Loucy (cell line): ENCODE data around the gene SMAD7.

Experiments used
- H2AFZ ChIP-seq: fragments of 200-600 bp; sonication (generic); 2 replicates; pipeline ENCODE4 v1.6.0; 2016; ENCODE audit warnings: antibody characterized with exemption, mild to moderate bottlenecking, low read length, moderate library complexity
- H3F3A ChIP-seq: fragments of 200-600 bp; 2 replicates; pipeline ENCODE4 v1.6.0; 2016; ENCODE audit warnings: antibody characterized with exemption, low read depth, mild to moderate bottlenecking
- H3K27me3 ChIP-seq: fragments of 200-600 bp; sonication (generic); 2 replicates; pipeline ENCODE4 v1.6.1; 2014; ENCODE audit warnings: low read length, mild to moderate bottlenecking; ENCODE audit not compliant: insufficient read depth, poor library complexity, severe bottlenecking
- H3K36me3 ChIP-seq: fragments of 200-600 bp; sonication (generic); 2 replicates; pipeline ENCODE4 v1.6.1; 2016; ENCODE audit warnings: low read length; ENCODE audit not compliant: insufficient read depth
- H3K4me1 ChIP-seq: fragments of 200-600 bp; sonication (generic); 2 replicates; pipeline ENCODE4 v1.5.1; 2014; ENCODE audit warnings: low read length, mild to moderate bottlenecking; ENCODE audit not compliant: insufficient read depth, poor library complexity, severe bottlenecking
- H3K4me2 ChIP-seq: fragments of 200-600 bp; sonication (generic); 2 replicates; pipeline ENCODE4 v1.6.0; 2014; ENCODE audit warnings: antibody characterized with exemption, low read length, low read depth, mild to moderate bottlenecking; ENCODE audit not compliant: poor library complexity, severe bottlenecking
- H3K4me3 ChIP-seq: fragments of 200-600 bp; sonication (generic); 2 replicates; pipeline ENCODE4 v1.5.1; 2014; ENCODE audit warnings: low read length, mild to moderate bottlenecking, mixed read lengths; ENCODE audit not compliant: poor library complexity, severe bottlenecking
- H3K79me2 ChIP-seq: fragments of 200-600 bp; sonication (generic); 2 replicates; pipeline ENCODE4 v1.6.1; 2014; ENCODE audit warnings: low read length; ENCODE audit not compliant: insufficient read depth
- H3K9ac ChIP-seq: fragments of 200-600 bp; sonication (generic); 2 replicates; pipeline ENCODE4 v1.6.0; 2014; ENCODE audit warnings: mild to moderate bottlenecking, low read depth, low read length, moderate library complexity; ENCODE audit not compliant: poor library complexity, severe bottlenecking
- H3K9me2 ChIP-seq: fragments of 200-600 bp; sonication (generic); replicated peaks from 2 replicates; pipeline ENCODE4 v1.6.1; 2016; ENCODE audit warnings: low read depth, low read length, mixed read lengths
- H3K9me3 ChIP-seq: fragments of 200-600 bp; sonication (generic); 2 replicates; pipeline ENCODE4 v1.6.1; 2014; ENCODE audit warnings: mild to moderate bottlenecking, antibody characterized with exemption, low read length, low read depth; ENCODE audit not compliant: insufficient read depth
- H4K20me1 ChIP-seq: fragments of 200-600 bp; sonication (generic); 2 replicates; pipeline ENCODE4 v1.6.0; 2014; ENCODE audit warnings: antibody characterized with exemption, low read length, mild to moderate bottlenecking; ENCODE audit not compliant: insufficient read depth, poor library complexity, severe bottlenecking
- CTCF ChIP-seq: fragments of 200-600 bp; sonication (generic); conservative IDR thresholded peaks from 2 replicates; pipeline ENCODE4 v1.5.1; 2014; ENCODE audit warnings: mild to moderate bottlenecking, antibody characterized with exemption, low read length
- EZH2phosphoT487 ChIP-seq: fragments of 200-600 bp; IDR thresholded peaks from 2 replicates; pipeline ENCODE4 v1.6.1; 2018; ENCODE audit warnings: antibody characterized with exemption, mild to moderate bottlenecking, moderate library complexity, borderline replicate concordance

The SMAD7 gene

DNA sequence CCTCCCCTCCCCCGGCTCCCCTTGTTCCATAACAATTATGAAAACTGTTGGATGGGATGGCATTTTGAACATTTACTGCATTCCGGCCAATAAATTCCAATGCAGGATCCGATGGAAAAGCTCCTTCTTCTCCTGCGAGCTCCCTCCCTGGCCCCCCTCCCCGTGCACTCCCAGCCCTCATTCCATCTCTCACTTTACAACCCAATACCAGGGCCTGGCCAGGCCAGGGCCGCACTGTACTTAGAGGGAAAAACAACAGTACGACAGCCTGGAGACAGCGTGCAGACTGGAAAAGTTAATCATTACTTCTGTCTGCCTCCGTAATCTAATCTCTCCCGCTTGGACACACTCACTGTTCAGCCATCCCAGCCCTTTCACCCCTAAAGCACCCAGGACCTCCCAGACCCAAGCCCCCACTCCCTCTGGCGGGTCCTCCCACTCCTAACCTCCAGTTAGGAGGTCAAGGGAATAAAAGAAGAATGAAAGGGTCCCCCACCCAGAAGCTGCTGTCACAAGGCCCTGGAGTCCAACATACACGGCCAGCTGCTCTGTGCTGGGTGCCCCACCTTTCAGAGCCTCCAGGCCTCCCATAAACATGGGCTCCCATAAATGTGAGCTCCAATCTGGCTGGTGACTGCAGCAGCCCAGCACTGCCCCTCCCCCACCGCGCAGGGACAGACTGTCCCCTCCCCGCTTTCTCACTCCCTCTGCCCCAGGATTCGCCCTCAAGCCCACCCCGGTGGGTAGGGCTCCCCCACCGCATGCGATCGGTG is 20.6 kb downstream of the SMAD7 start:
- Histone ChIP-seq H3F3A (no peaks in the 10 kb centered on the region), H3K4me3 (no peak overlapping the region), H3K9ac (no peak overlapping the region), H3K79me2 (peaks cover 98% of the 10 kb centered on the region), H3K4me2 (peak overlapping the region; percentile 85), H2AFZ (no peak overlapping the region), H4K20me1 (peaks cover 97% of the 10 kb centered on the region), H3K36me3 (peaks cover 44% of the 10 kb centered on the region; the same call in 1 of the 2 replicates), H3K9me3 (no peaks in the 10 kb centered on the region), H3K9me2 (no peaks in the 10 kb centered on the region), H3K27me3 (no peaks in the 10 kb centered on the region), H3K4me1 (peaks cover 77% of the 10 kb centered on the region)
- no peak for TF ChIP-seq EZH2phosphoT487
- no peak for TF ChIP-seq CTCF

DNA sequence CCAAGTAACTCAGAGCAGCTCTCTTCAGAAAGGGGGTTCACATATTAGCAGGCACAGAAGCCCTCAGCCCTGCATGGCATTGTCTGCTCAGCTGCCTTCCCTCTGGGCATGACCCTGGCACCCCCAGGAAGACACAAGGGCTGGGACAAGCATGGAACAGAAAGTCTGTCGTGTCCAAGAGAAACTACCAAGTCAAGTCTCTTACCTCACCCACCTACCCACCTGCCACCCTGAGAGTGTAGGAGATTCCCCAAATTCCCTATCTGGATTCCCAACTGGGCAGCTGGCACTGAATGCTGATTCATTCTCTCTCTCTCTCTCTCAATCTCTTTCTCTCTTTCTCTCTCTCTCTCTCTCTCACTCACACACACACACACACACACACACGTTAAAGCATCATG is 21.6 kb downstream of the SMAD7 start:
- Histone ChIP-seq H2AFZ (no peak overlapping the region), H3K9me2 (no peaks in the 10 kb centered on the region), H3K9me3 (no peaks in the 10 kb centered on the region), H3K4me1 (peaks cover 68% of the 10 kb centered on the region), H3K9ac (no peak overlapping the region), H3K4me3 (peak overlapping the region; percentile 38), H4K20me1 (peaks cover 93% of the 10 kb centered on the region), H3F3A (no peaks in the 10 kb centered on the region), H3K79me2 (peaks cover 98% of the 10 kb centered on the region), H3K4me2 (peak overlapping the region; percentile 85), H3K27me3 (no peaks in the 10 kb centered on the region), H3K36me3 (peaks cover 43% of the 10 kb centered on the region; the same call in 1 of the 2 replicates)
- no peak for TF ChIP-seq EZH2phosphoT487
- TF ChIP-seq CTCF = no peak

GRCh38 chr18:48928787-48929186 is 22.0 kb downstream of the SMAD7 start:
- Histone ChIP-seq H3K9me2 (no peaks in the 10 kb centered on the region), H3F3A (no peaks in the 10 kb centered on the region), H3K36me3 (peaks cover 41% of the 10 kb centered on the region; the same call in 1 of the 2 replicates), H4K20me1 (peaks cover 91% of the 10 kb centered on the region), H3K9ac (no peak overlapping the region), H3K4me2 (peak overlapping the region; percentile 85), H3K79me2 (peaks cover 97% of the 10 kb centered on the region), H2AFZ (no peak overlapping the region), H3K4me3 (peak overlapping the region; percentile 53), H3K27me3 (no peaks in the 10 kb centered on the region), H3K4me1 (peaks cover 64% of the 10 kb centered on the region), H3K9me3 (no peaks in the 10 kb centered on the region)
- TF ChIP-seq CTCF = no peak
- no peak for TF ChIP-seq EZH2phosphoT487
